BLaER1 treated with 17β-estradiol and CSF1 and Interleukin-3, amounts not matched to agents 10 nM and 100 nM (cell line): ENCODE data around the gene PTTG1IP.
A peak's percentile ranks its signal among the peaks of the same experiment; 100 is the strongest.

Source experiments
- H3K27ac ChIP-seq, 11 experiments: shearing (Covaris generic); formaldehyde crosslinking; 2 replicates each; pipeline ENCODE4 v1.8.1; 2022
- H3K27me3 ChIP-seq, 11 experiments: shearing (Covaris generic); formaldehyde crosslinking; 2 replicates each; pipeline ENCODE4 v1.8.1; 2022
- H3K36me3 ChIP-seq, 11 experiments: shearing (Covaris generic); formaldehyde crosslinking; 2 replicates each; pipeline ENCODE4 v1.8.1; 2022
- H3K4me1 ChIP-seq, 10 experiments: shearing (Covaris generic); formaldehyde crosslinking; 2 replicates each; pipeline ENCODE4 v1.8.1; 2022
- H3K4me2 ChIP-seq, 11 experiments: shearing (Covaris generic); formaldehyde crosslinking; 2 replicates each; pipeline ENCODE4 v1.8.1; 2022
- H3K4me3 ChIP-seq, 10 experiments: shearing (Covaris generic); formaldehyde crosslinking; 2 replicates each; pipeline ENCODE4 v1.8.1; 2022
- H3K9ac ChIP-seq, 11 experiments: shearing (Covaris generic); formaldehyde crosslinking; 2 replicates each; pipeline ENCODE4 v1.8.1; 2022
- H3K9me3 ChIP-seq, 11 experiments: shearing (Covaris generic); formaldehyde crosslinking; replicated peaks in 1 of 11; 2 replicates each; pipeline ENCODE4 v1.8.1; 2022
- H4K20me1 ChIP-seq, 11 experiments: shearing (Covaris generic); formaldehyde crosslinking; 2 replicates each; pipeline ENCODE4 v1.8.1; 2022
- Cebpa-rat ChIP-seq, 11 experiments: shearing (Covaris generic); IDR thresholded peaks; 2 replicates each; pipeline ENCODE4 v1.8.1; 2022

PTTG1IP gene

DNA sequence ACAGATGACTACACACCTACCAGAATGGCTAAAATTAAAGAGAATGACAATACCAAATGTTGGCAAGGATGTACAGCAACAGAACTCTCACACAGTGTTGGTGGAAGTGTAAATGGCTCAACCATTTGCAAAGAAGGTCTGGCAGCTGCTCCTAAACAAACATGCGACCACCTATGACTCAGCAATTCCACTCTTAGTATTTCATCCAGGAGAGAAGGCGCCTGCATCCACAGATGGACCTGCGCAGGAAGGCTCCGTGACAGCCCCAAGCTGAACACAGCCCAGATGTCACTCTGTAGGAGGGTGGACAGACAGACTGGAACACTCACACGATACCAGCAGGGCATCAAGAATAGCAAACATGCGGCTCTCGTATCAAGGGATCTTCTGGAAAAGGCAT lies 6.7 kb downstream of the PTTG1IP start:
- Histone ChIP-seq H3K27ac (peak overlapping the region in 9 of 11 experiments; percentile 13 to 77 (median 62); a peak in 11 of 22 replicates), H4K20me1 (peaks cover 99 to 100% (median 100%) of the 10 kb centered on the region in 11 experiments), H3K27me3 (peaks cover 0 to 14% (median 0%) of the 10 kb centered on the region in 11 experiments; a peak in 6 of 22 replicates), H3K36me3 (peaks cover 38 to 82% (median 67%) of the 10 kb centered on the region in 11 experiments), H3K4me3 (0 out of 20 replicates have a peak overlapping the region, but pooled peaks of 1 of the 10 experiments have one; percentile 32), H3K4me2 (peak overlapping the region; percentile 82 to 99 (median 97)), H3K9ac (peak overlapping the region in 3 of 11 experiments; percentile 11 to 42 (median 25); a peak in 5 of 22 replicates), H3K9me3 (no peaks in the 10 kb centered on the region), H3K4me1 (peaks cover 71 to 93% (median 83%) of the 10 kb centered on the region in 10 experiments)
- no peak for TF ChIP-seq Cebpa-rat (IDR thresholded peaks at IDR 0.05)

DNA sequence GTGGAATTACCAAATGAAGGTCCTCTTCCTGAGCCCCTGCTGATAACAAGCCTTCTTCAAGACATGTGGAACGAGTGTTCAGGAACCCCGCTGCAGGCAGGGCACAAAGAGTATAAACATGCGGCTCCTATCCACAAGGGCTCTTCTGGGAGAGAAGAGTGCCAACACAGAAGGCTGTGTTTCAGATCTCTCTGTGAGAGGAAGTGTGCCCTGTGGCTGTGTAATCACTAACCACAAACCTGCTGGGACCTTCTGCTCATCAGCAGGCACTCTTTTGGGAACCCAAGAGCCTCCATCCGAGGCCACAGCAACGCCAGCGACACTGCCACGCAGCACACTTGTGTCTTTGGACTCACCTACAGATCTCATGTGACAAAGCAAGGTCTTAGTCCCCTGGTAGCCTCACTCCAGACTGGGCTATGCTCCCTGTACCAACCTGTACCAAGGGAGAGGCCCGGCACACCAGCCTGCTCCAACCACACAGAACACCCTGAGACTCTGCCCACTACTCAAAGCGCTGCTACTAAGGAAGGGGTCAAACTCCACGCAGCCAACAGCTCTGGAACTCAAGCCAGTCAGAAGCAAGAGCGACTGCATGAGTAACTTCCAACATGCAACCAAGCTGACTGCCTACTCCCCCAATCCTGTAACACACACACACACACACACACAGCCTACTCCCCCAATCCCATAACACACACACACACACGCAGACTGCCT lies 7.8 kb downstream of the PTTG1IP start:
- peaks cover 48 to 84% (median 68%) of the 10 kb centered on the region in 11 experiments for H3K36me3 ChIP-seq
- peak overlapping the region in 10 of 11 experiments; percentile 2 to 68 (median 44); a peak in 15 of 22 replicates for H3K9ac ChIP-seq
- H3K4me1 ChIP-seq = peaks cover 61 to 88% (median 75%) of the 10 kb centered on the region in 10 experiments
- H3K27me3 ChIP-seq = peaks cover 0 to 14% (median 0%) of the 10 kb centered on the region in 11 experiments; a peak in 6 of 22 replicates
- peaks cover 99 to 100% (median 100%) of the 10 kb centered on the region in 11 experiments for H4K20me1 ChIP-seq
- peak overlapping the region in 6 of 10 experiments; percentile 12 to 56 (median 22); a peak in 6 of 20 replicates for H3K4me3 ChIP-seq
- peak overlapping the region; percentile 82 to 99 (median 97) for H3K4me2 ChIP-seq
- H3K27ac ChIP-seq = peak overlapping the region in 10 of 11 experiments; percentile 32 to 77 (median 60); a peak in 18 of 22 replicates
- H3K9me3 ChIP-seq = no peaks in the 10 kb centered on the region
- TF ChIP-seq Cebpa-rat (IDR thresholded peaks at IDR 0.05) = peak in 3 of 11 experiments; percentile 25 to 49 (median 28); a peak in 2 of 22 replicates

DNA sequence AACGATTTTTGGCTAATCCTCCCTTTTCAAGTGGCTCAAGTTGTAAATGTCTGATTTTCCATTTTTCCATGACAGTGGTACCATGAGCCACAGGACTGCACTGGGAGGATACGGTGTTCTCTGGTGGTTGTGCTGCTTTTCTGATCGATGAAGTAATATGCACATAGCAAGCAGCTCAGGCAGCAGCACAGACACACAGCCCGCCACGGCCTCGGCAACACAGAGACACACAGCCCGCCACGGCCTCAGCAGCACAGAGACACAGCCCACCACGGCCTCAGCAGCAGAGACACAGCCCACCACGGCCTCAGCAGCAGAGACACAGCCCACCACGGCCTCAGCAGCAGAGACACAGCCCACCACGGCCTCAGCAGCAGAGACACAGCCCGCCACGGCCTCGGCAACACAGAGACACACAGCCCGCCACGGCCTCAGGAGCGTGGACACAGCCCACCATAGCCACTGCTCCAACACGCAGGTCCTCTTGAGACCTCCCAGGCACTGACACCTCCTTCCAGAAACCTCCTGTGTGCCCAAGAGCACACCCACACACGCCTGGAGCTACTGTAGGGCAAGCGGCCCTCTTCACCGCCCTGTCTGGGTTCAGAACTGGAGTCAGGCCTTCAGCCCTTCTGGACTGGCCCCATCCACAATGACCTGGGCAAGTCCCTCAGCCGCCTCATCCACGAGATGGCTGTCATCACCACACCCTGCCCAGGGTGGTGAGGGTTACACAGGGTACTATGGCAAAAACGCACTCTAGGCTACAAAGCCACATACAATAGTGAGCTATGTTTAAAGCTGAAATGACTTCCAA lies 10.4 kb downstream of the PTTG1IP start:
- H3K9ac ChIP-seq = peak overlapping the region in 1 of 11 experiments; percentile 25; a peak in 1 of 22 replicates
- no peak for TF ChIP-seq Cebpa-rat (IDR thresholded peaks at IDR 0.05)
- H3K4me3 ChIP-seq = no peak overlapping the region
- H3K27me3 ChIP-seq = peaks cover 0 to 10% (median 0%) of the 10 kb centered on the region in 11 experiments; a peak in 6 of 22 replicates
- H3K4me2 ChIP-seq = no peak overlapping the region
- H4K20me1 ChIP-seq = peaks cover 99 to 100% (median 100%) of the 10 kb centered on the region in 11 experiments
- H3K36me3 ChIP-seq = peaks cover 72 to 88% (median 85%) of the 10 kb centered on the region in 11 experiments
- H3K27ac ChIP-seq = no peak overlapping the region
- no peaks in the 10 kb centered on the region for H3K9me3 ChIP-seq
- peaks cover 34 to 76% (median 64%) of the 10 kb centered on the region in 10 experiments for H3K4me1 ChIP-seq

DNA sequence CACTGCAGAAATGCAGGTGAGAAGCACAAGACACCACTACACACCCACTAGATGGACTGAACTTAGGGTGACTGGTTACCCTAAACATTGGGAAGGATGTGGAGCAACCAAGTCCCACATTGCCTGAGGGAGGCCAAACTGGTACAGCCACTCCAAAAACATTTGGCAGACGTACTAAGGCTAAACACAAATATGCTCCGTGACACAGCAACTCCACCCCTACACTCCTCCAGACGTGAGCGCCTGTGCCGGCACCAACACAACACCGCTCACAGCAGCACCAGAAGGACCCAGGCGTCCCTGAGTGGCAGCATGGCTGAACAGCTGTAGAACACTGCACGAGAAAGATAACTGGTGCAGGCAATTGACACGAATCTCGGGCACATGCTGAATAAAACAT lies 14.7 kb downstream of the PTTG1IP start:
- no peak for TF ChIP-seq Cebpa-rat (IDR thresholded peaks at IDR 0.05)
- Histone ChIP-seq H4K20me1 (peaks cover 91 to 100% (median 99%) of the 10 kb centered on the region in 11 experiments), H3K36me3 (peaks cover 64 to 100% (median 85%) of the 10 kb centered on the region in 11 experiments)

DNA sequence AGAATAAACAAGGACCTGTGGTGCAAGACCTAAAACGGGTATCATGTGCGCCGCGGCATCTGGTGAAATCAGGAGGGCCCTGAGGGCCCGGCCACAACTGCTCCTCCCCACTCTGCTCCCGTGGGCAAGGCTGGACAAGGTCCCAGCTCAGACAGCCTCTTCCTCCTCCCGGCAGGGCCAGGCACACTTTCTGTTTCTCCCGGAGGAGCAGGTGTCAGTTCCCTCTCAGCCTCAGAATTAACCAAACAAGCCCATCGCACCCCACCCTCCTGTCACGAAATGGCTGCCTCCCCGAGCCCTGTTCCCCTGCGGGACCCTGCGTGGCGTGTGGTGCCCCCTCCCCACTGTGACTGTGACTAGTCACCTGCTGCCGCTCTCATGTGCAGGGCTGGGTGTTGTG lies 15.2 kb downstream of the PTTG1IP start:
- peak overlapping the region; percentile 1 to 98 (median 92); a peak in 19 of 22 replicates for H3K4me2 ChIP-seq
- H4K20me1 ChIP-seq = peaks cover 91 to 100% (median 99%) of the 10 kb centered on the region in 11 experiments
- no peak for TF ChIP-seq Cebpa-rat (IDR thresholded peaks at IDR 0.05)
- no peaks in the 10 kb centered on the region for H3K9me3 ChIP-seq
- H3K4me3 ChIP-seq = no peak overlapping the region
- peaks cover 59 to 100% (median 85%) of the 10 kb centered on the region in 11 experiments for H3K36me3 ChIP-seq
- peak overlapping the region in 1 of 11 experiments; percentile 13; a peak in 1 of 22 replicates for H3K9ac ChIP-seq
- H3K4me1 ChIP-seq = peaks cover 43 to 81% (median 67%) of the 10 kb centered on the region in 10 experiments
- no peak overlapping the region for H3K27ac ChIP-seq
- H3K27me3 ChIP-seq = peaks cover 0 to 4% (median 0%) of the 10 kb centered on the region in 11 experiments; a peak in 1 of 22 replicates

More for the DNA sequence above, 14.7 kb downstream of the PTTG1IP start:
- H3K4me3 ChIP-seq = no peak overlapping the region
- peak overlapping the region; percentile 1 to 98 (median 92); a peak in 18 of 22 replicates for H3K4me2 ChIP-seq
- H3K27ac ChIP-seq = no peak overlapping the region
- peaks cover 38 to 76% (median 65%) of the 10 kb centered on the region in 10 experiments for H3K4me1 ChIP-seq
- no peaks in the 10 kb centered on the region for H3K9me3 ChIP-seq
- H3K9ac ChIP-seq = no peak overlapping the region
- H3K27me3 ChIP-seq = peaks cover 0 to 4% (median 0%) of the 10 kb centered on the region in 11 experiments; a peak in 1 of 22 replicates

DNA sequence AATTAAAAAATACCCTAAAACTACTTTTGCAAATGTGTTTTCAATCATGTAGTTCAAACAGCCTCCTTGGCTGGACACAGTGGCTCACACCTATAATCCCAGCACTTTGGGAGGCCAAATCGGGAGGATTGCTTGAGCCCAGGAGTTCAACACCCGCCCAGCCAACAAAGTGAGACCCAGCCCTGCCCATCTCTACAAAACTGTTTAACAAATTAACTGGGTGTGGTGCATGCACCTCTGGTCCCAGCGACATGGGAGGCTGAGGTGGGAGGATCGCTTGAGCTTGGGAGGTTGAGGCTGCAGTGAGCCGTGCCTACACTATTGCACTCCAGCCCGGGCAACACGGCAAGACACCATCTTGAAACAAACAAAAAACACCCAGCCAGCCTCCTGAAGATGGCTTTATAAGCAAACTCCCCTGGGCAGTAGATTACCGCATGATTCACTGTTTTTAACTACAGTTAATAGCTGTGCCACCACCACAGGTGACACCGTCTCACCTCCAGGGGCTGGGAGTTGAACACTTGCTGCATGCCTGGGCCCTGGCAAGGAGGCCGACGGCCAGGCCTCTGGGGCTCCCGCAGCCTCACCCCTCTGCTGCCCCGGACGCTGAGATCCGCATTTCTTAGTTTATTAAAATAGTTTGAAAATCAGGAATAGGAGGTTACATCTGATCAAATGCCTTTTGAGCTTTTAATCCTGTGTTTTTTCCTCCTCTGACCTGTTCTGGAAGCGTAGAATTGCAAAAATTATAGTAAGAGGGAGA lies 16.2 kb downstream of the PTTG1IP start:
- no peaks in the 10 kb centered on the region for H3K9me3 ChIP-seq
- no peak for TF ChIP-seq Cebpa-rat (IDR thresholded peaks at IDR 0.05)
- peak overlapping the region in 5 of 11 experiments; percentile 72 to 88 (median 80); a peak in 5 of 22 replicates for H3K27ac ChIP-seq
- peaks cover 89 to 100% (median 99%) of the 10 kb centered on the region in 11 experiments for H4K20me1 ChIP-seq
- peak overlapping the region in 6 of 11 experiments; percentile 64 to 77 (median 74); a peak in 10 of 22 replicates for H3K9ac ChIP-seq
- H3K27me3 ChIP-seq = peaks cover 0 to 4% (median 0%) of the 10 kb centered on the region in 11 experiments; a peak in 1 of 22 replicates
- H3K36me3 ChIP-seq = peaks cover 57 to 98% (median 85%) of the 10 kb centered on the region in 11 experiments
- H3K4me1 ChIP-seq = peaks cover 43 to 83% (median 76%) of the 10 kb centered on the region in 10 experiments
- H3K4me2 ChIP-seq = peak overlapping the region; percentile 80 to 98 (median 92); a peak in 21 of 22 replicates
- H3K4me3 ChIP-seq = no peak overlapping the region

DNA sequence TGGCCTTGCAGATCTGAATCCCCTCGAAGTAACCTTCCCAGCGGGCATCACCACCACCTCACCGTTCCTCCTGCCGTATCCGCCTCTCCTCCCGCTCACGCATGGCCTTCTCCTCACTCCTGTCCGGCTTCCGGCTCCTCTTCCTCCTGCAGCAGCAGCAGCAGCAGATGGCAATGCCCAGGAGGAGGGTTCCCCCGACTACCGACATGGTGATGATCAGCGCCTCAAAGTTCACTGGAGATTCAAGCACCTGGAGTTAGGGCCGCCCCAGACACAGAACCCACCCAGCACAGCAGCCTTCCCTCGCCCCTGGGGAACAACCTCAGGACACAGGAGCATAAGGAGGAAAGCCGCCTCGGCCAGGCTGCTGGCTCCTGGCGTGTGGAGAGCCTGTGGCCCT lies 17.4 kb downstream of the PTTG1IP start:
- no peak for TF ChIP-seq Cebpa-rat (IDR thresholded peaks at IDR 0.05)
- H3K4me3 ChIP-seq = peak overlapping the region in 7 of 10 experiments; percentile 8 to 42 (median 28); a peak in 12 of 20 replicates
- peaks cover 47 to 85% (median 83%) of the 10 kb centered on the region in 10 experiments for H3K4me1 ChIP-seq
- H3K36me3 ChIP-seq = peaks cover 57 to 98% (median 85%) of the 10 kb centered on the region in 11 experiments
- peaks cover 0 to 4% (median 0%) of the 10 kb centered on the region in 11 experiments; a peak in 1 of 22 replicates for H3K27me3 ChIP-seq
- H4K20me1 ChIP-seq = peaks cover 88 to 100% (median 99%) of the 10 kb centered on the region in 11 experiments
- H3K4me2 ChIP-seq = peak overlapping the region; percentile 80 to 98 (median 92)
- H3K9me3 ChIP-seq = no peaks in the 10 kb centered on the region
- H3K9ac ChIP-seq = peak overlapping the region in 10 of 11 experiments; percentile 20 to 77 (median 64); a peak in 16 of 22 replicates
- H3K27ac ChIP-seq = peak overlapping the region in 9 of 11 experiments; percentile 55 to 88 (median 77); a peak in 18 of 22 replicates
